ENCODE data around the gene CREG2. TPM values are rescaled to one million over a fixed set of nuclear protein-coding genes. Genes with fewer than 3 reads are reported as not detected.
"Not testable (repeated sequence)": the region's sequence is repeated elsewhere in the genome, so short reads cannot be mapped to it uniquely, and the experiment has no call there.

CREG2 gene
- total RNA-seq, 2 donors from 2014 or later, result not detected

DNA sequence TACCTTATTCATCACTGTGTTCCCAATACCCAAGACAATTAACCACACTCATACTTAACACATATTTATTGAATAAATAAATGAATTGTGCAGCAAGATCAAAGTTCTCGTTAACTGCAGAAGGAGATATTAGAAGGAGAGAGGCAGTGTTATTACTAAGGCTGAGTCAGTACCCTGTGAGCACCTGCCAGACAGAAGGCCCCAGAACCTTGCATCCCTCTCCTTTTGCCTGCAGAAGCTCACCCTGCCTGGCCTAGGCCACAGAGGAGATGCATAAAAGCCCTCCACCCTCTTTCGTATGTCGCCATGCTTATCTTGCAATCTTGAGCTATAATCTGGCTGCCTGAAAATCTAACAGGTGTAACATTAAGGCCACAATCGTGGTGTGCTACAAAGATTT is 58.3 kb downstream of the CREG2 start:
- no peak for DNase-seq
- intact Hi-C loops (cut with DNase I), result no loop called here
- no peak for ATAC-seq

DNA sequence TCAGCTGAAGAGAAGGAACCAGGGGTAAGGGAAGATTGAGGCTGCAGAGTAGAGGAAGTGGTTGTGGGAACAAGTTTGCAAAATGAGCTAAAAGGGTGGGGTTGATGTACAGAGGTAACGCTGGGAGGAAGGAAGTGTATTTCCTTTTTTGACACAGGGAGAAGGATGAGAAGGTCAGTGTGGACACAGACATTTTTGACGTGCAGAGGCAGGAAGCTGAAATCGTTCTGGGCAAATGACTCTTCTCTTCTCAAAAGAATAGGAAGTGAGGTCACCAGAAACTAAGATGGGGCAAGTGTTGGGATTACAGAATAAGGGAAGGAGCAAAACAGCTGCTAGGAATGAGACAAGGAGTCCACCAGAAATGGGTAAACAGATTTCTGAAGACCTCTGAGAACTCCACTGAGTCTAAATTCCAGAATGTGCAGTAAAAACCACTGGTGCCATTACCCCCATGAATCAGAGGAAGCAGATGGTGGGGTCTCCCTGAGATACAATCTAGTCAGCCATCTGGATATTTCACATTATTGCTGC is 58.8 kb downstream of the CREG2 start:
- DNase-seq (no peak), ATAC-seq (peak; percentile 79 to 81)
- intact Hi-C loops (cut with DNase I), result no loop called here

DNA sequence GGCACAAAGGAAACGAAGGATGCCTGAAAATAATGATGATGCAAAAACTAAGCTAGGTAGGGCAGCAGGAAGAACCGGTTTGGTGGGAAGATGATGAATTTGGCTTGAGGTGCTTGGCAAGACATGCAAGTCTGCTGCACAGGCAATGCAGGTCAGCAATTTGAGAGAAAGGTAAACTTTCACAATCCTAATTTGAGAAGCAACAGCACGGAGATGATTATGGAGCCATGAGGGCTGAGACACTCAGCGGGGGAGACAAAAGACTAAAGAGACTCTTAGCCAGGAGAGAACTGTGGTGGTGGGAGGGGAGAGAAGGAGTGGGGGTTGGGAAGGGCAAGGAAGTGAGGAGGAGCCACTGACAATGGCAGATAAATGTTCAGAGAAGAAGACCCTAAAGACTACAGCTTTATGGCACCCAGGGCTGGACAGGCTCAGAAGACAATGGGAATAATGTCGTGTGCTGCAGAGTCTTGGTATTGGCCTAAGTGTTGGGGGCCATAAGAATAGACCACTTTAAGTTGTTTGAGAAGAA is 59.4 kb downstream of the CREG2 start:
- intact Hi-C loops (cut with DNase I), result no loop called here
- DNase-seq (no peak), ATAC-seq (no peak)

DNA sequence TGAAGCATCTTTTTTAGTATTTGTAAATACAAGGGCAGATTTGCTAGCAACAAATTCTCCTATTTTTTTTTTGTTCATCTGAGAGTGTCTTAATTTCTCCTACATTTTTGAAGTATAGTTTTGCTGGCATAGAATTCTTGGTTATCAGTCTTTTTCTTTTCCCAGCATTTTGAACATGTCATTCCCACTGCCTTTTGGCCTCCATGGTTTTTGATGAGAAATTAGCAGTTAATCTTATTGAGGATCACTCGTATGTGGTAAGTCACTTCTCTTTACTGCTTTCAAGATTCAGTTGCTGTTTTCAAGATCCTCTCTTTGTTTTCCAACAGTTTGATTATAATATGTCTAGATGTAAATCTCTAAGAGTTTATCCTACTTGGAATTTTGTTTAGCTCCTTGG is 61.9 kb downstream of the CREG2 start:
- intact Hi-C loops (cut with DNase I), result no loop called here
- ATAC-seq, result no peak
- DNase-seq, result no peak

DNA sequence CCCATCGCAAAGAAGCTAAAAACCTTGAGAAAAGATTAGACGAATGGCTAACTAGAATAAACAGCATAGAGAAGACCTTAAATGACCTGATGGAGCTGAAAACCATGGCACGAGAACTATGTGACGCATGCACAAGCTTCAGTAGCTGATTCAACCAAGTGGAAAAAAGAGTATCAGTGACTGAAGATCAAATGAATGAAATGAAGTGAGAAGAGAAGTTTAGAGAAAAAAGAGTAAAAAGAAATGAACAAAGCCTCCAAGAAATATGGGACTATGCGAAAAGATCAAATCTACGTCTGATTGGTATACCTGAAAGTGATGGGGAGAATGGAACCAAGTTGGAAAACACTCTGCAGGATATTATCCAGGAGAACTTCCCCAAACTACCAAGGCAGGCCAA is 70.7 kb downstream of the CREG2 start:
- DNase-seq; intact Hi-C loops (cut with DNase I); ATAC-seq: not testable (repeated sequence)

DNA sequence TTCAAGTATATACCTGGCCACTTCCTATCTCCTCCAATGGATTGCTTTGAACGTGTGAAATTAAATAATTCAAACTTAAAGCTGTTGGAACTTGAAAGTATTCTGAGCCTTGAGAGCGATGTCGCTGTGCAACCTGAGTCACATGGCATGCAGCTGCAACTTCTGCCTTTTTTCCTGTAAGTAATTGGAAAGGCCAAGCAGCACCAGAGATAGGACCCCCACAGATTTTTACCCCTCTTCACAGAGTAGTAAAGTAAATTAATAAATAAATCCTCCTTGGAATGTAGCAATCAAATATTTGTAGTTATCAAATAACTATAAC is 75.6 kb downstream of the CREG2 start:
- ATAC-seq (no peak), DNase-seq (no peak)
- intact Hi-C loops (cut with DNase I), result no loop called here

DNA sequence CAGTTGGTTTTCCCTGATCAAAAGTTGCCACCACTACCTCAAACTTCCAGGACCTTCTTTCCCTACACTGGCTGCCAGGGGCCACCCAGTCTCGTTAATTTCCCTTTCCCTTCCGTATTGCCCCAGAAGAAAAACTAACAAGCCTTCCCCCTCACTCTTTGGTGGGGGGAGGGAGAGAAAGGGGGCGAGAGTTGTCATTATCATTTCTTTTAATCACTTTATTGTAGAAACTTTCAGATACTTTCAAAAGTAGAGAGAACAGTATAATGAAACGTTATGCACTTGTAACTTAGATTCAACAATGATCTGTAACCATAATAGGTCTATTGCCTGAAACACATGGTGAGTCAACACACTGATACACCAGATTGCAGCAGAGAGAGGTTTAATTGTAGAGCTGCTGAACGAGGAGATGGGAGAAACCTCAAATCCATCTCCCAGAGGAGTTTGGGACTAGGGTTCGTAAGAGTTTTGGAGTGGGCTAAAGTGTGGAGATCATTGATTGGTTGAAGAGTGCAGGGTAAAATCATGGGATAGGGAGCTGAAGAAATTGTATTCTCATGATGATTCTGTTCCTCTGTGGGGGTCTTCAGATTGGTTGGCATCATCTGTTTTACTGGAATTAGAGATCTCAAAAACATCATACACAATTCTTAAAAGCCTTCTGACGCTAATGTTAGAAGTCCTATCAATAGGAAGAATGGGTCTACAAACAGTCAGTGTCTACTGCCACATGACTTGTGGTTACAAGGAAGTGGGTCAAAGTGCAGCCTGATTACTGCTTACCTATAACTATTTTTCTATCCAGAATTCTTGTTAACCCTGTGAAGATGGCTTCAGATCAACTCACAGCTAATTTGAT is 76.2 kb downstream of the CREG2 start:
- ATAC-seq (no peak), DNase-seq (no peak)
- intact Hi-C loops (cut with DNase I), result no loop called here

DNA sequence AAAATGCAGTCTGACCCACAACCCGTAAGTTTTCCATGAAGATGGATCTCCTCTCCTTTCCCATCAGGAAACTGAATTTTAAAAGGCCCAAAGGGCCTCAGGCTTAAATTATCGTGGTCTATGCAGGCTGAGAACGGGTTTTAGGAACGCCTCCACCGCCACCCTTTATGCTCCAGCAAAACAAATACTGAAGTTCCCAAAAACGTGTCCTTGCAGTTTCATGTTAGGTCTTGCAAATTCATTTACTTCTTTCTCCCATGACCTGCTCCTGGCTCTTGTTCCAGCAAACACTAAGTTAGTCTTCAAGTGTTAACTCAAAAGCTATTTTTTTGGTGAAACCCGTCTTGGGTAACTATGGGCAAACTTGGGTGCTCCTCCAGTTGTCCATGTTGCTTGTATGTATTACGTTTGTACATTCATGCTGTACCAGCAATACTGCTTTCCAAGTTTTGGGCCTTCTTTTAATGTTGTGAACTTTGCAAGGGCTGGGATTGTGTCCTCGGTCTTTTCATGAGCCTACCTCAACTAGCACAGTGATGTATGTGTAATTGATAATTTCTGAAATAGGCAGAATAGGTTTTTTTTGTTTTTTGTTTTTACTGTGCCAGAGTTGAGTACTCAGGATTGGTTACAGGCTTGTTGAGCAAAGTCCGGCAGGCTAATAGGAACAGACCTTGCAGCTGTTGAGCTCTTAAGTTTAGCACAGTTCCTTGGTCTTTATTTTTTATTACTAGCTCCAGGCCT is 77.0 kb downstream of the CREG2 start:
- intact Hi-C loops (cut with DNase I), result no loop called here
- ATAC-seq, result no peak
- DNase-seq, result no peak

DNA sequence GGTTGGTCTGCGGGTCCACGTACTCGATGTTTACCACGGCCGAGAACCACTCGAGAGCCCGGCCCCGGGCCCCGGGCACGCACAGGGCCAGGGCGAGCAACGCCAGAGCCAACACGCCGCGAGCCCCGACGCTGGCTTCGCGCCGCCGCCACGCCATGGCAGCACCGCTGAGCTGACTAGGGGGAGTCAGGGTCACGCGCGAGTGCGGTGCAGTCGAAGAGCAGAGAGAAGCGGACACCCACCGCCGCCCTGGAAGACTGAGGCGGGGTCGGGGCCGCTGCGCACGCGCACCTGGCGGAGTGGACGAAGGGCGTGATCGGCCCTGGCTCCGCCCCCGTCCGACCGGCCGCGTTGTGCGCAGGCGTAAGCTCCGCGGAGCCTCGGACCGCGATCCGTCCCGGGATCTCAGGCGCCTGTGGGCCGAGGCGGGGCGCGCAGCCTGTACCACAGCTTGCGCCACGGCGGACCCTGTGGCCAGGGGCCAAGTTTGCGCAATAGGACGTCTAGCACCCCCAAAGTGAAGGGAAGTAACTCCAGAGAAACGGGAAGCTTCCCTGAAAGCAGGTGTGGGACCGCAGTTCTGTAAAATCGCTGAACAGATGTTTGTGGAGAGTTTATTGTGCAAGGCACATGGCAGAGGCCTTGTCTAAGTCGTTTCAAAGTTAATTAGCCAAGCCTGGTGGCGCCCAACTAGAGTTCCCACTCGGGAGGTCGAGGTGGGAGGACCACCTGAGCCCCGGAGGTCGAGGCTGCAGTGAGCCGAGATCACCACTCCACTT is 78.7 kb downstream of the CREG2 start, which contains the start of gene RNF149:
TSS of gene RNF149 (minus strand) at position 270 of the 779 bp plus-strand sequence. CDS start at position 157, 113 bp downstream.
- intact Hi-C loops (cut with DNase I), result no loop called here
- DNase-seq (peak; percentile 95), ATAC-seq (peak; percentile 95)

DNA sequence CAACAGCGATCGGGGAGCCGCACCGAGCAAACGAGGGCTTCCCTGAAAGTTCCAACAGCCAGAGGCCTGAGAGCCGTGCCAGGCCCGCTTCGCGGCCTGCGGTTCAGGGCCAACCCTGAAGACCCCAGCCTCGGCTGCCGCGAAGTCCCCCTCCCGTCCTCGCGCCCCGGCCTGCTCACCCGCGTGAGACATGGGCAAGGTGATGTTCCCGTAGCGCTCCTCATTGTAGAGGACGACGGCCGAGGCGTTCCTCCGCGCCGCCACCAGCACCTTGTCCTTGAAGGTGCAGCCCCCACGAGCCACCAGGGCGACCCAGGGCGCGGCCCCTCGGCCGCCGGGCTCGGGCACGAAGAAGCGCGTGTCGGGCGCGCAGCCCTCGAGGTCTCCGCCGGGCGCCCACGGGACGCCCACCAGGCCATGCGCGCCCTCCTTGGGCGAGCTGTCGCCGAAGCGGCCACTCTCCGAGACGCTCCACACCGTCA is 79.3 kb downstream of the CREG2 start:
- ATAC-seq, result peak; percentile 17
- intact Hi-C loops (cut with DNase I), result no loop called here
- no peak for DNase-seq

DNA sequence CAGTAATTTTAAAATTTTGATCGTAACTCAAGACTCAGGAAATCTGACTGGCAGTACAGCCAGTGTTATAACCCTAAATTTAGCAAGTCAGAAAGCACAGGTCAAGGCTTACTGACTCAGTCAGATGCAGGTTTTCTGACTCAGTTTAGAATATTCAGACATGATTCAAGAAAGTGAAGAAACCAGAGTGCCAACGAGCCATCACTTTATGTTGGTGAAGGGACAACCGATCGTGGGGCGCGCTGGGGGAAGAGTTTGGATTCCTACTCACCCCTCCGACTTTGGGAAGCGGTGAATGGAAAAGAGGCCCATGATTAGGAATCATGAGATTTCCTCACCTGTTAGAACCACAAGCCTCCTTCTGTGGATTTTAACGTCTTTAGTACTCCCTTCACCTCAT is 79.8 kb downstream of the CREG2 start:
- DNase-seq, result no peak
- intact Hi-C loops (cut with DNase I), result no loop called here
- no peak for ATAC-seq

DNA sequence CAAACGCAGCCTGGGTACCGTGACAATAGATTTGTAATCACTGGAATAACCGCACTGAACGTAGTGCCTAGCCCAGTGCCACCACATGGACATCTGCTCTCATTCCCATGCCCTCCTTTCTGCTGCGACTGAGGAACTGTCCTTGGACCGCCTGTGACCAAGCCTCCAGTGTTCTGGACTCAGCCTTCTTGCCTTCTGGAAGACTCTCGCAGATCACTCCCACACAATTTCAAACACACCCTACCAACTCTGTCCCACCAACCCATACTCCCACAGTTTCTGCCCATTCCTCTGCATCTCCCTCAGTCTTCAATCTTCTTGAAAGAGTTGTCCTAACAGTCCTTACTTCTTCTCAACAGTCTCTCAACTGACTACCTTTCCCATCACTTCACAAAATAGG is 80.9 kb downstream of the CREG2 start:
- intact Hi-C loops (cut with DNase I), result no loop called here
- no peak for ATAC-seq
- no peak for DNase-seq

DNA sequence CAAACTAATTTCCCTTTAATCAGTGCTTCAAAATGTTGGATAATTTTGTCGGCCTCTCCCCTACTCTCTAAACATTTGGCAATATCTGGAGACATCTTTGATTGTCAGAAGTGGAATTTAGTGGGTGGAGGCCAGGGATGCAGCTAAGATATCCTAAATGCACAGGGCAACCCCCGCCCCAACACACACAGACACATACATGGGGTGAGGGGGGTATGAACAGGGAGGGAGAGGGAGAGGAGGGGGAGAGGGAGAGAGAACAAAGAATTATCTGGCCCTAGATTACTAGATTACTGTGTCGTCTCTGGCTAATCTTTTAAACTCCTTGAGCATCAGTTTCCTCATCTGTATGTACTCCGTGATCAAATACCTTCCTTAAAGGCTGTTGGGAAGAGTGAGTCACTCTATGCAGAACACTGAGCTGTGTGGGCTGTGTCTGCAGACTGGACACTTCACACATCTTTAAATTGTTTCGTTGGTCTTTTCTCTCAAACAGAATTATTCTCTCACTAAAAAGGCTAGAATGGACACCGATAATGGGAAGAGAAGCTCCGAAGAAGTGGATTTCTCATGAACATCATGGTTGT is 81.7 kb downstream of the CREG2 start:
- ATAC-seq (peak in 1 of 2 donors; percentile 30), DNase-seq (no peak)
- intact Hi-C loops (cut with DNase I), result no loop called here

DNA sequence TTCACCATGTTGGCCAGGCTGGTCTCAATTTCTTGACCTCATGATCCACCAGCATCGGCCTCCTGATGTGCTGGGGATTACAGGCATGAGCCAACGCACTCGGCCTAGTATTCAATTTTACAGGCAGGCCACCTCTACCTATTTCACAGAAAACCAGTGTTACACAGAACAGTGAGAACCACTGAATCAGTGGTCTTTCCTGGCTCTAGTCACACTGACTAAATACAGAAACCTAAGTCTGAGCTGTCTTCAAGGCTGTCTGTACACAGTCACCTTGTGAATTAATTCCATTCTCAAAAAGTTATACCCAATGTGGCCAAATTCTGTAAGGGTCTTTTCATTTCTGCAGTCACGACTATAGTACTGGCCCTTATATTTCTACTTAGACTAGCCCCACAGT is 82.3 kb downstream of the CREG2 start:
- intact Hi-C loops (cut with DNase I), result no loop called here
- no peak for ATAC-seq
- no peak for DNase-seq

DNA sequence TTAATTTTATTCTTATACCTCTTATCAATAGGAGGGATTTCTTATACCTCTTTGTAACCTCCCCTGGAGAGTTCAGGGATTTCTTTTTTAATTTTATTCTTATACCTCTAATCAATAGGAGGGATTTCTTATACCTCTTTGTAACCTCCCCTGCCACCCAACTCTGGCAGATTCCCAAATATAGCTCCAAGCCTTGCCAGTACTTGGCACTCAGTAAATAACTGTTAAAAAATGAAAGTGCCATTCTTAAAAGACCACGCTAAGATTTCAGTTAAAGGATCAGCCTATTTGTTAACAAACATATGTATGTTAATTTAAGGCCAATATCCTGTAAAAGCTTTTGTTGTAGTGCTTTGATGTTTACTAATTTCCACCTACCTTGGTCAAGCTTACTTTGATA is 83.6 kb downstream of the CREG2 start:
- no peak for ATAC-seq
- DNase-seq, result no peak
- intact Hi-C loops (cut with DNase I), result no loop called here

DNA sequence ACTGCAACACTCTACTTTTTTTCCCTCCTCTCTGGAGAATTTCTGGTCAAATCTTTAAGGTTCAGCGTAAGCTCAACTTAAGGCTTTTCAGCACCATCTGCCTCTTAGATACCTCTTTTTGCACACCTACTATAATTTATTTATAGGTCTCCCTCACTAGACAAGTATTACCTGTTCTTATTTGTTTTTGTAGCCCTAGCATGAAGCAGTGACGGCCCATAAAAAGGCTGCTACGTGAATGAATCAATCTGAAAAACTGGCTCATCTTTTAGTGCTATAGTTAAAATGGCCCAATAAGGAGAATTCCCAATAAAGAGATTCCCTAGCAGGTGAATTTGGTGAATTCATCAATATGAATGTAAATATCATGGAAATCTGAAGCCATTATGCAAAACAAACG is 85.3 kb downstream of the CREG2 start:
- DNase-seq, result no peak
- no peak for ATAC-seq
- intact Hi-C loops (cut with DNase I), result no loop called here

DNA sequence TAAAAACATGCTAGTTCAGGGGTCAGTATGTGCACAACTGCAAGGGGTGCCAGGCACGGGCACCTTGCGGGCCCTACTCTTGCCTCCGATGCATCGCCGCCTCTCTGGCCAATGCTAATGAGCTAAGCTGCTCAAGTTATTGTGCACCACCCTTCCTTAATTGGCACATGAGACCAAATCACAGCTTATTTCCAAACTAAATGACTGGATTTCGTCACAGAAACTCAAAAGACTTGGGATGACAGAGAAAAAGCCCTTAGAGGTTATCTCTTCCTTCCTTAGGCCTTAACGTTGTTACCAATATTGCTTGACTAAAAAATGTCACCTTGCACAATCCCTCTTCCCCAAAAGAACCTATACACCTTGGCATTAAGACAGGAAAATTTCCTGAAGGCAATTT is 86.5 kb downstream of the CREG2 start:
- peak in 1 of 2 donors; percentile 13 for ATAC-seq
- intact Hi-C loops (cut with DNase I), result no loop called here
- DNase-seq, result no peak

DNA sequence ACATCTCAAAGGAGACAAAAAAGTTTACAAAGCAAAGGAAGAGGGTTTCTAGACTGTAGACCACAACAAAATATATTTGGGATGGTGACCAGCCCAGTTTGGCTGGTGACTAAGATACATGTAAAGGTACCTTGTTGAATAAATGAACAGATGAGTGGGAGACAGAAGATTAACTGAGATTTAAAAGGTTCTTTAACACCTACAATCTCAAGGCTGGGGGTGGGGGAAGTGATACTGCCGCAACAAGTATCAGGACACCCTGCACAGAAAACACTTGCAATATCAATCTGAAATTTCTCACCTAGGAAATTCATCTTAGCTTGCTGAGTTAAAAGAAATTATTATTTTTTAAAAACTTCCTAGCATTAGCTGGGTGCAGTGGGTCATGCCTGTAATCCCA is 87.1 kb downstream of the CREG2 start:
- no peak for ATAC-seq
- intact Hi-C loops (cut with DNase I), result no loop called here

DNA sequence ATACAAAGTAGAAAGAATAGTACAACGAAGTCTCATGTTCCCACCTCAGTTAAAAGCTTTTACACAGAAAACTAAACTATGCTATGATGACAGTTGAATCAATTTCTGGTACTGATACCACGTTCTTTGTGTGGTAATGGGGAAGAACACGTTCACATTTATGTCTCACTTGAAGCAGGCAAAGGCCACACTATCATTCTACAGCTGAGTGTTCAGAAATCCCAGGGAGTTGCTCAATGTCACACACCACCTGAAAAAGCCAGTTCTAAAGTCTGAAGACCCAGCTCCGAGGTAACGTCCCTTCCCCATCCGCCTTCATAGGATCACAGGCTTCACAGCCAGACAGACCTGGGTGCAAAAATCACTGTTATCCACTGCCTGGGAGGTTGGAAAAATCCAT is 87.7 kb downstream of the CREG2 start:
- intact Hi-C loops (cut with DNase I), result no loop called here
- ATAC-seq, result no peak
- no peak for DNase-seq

More for the DNA sequence above, 87.1 kb downstream of the CREG2 start:
- no peak for DNase-seq
